SW480 (cell line): ENCODE data around the gene NPHP3.

Experiments used
- DNase-seq: peaks from one replicate; pipeline ENCODE4 v3.0.0-alpha.2; 2016; ENCODE audit warnings: low spot score

NPHP3 gene

DNA sequence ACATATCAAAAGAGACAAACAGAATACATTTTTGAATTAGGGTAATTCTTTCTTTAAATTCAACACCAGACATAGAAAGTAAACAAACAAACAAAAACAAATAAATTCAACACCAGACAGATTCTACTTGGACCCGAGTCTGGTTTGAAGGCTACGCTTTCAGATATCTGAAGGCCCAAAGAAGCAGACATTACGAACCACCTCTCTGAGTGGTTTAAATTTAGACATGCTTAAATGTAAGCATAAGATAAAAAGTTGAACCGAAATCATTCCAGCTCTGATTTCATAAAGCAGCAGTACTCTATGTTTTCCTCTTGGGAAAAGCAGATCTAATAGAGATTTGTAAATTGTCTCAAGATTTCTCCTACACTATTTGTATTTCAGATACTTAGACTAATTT is 32.2 kb downstream of the NPHP3 start:
- no peak for DNase-seq

DNA sequence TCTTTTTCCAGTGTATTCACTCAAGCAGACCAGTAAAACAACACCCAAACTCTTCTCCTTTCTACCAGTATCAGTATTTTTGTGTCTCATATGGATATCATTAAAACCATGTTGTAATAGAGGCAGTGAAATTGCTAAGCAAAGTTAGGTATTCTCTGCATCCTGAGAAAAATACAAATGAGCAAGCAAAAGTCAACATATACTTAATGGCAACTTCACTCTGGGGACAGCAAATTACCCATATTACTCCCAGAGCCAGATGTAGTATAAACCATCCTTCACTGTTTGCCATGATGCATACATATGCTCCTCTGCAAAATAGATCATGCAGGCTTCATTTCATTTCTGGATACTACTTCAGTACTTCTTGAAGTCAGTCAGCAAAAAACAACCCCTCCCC is 40.0 kb downstream of the NPHP3 start:
- no peak for DNase-seq

DNA sequence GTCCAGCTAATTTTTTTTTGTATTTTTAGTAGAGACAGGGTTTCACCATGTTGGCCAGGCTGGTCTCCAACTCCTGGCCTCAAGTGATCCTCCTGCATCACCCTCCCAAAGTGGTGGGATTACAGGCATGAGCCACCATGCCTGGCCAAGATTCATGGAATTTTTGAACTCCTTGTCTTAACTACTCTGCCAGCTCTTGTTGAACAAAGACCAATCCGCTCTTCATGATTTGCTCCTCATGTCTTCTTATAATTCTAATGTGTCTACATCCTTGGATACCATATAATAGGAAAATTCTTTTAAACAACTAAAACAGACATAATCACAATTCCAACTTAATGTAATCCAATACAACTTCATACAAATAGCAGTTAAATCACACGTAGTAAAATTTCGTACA is 40.8 kb downstream of the NPHP3 start:
- no peak for DNase-seq

DNA sequence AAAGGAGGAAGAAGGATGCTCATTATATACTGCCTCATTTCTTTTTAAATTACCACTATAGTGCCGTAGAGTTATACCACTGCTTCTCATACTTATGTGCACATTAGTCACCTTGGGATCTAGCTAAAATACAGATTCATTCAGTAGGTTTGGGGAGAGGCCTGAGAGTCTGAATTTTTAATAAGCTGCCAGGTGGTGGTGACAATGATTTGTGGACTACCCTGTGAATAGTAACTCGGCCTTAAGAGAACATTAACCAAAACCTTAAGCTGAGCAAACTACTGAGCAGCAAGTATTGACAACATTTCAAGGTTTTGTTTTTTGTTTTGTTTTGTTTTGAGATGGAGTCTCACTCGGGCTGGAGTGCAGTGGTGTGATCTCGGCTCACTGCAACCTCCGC is 42.3 kb downstream of the NPHP3 start:
- no peak for DNase-seq

DNA sequence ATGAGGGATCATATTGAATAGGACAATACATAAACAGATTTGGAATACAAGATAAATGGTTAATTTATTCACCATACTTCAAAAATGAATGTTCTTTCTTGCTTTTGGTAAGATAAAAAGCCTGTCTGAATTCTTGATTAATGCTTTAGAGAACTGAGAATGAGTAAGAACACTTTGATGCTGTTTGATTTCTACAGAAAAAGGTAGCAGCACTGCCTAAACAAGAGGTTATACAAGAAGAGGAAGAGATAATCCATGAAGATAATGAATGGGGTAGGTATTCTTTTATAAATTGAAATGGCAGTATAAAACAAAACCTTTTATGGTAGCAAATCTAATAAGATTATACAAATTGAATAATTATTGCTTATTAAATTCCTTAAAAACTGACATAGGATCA is 46.8 kb downstream of the NPHP3 start:
- DNase-seq, result no peak

DNA sequence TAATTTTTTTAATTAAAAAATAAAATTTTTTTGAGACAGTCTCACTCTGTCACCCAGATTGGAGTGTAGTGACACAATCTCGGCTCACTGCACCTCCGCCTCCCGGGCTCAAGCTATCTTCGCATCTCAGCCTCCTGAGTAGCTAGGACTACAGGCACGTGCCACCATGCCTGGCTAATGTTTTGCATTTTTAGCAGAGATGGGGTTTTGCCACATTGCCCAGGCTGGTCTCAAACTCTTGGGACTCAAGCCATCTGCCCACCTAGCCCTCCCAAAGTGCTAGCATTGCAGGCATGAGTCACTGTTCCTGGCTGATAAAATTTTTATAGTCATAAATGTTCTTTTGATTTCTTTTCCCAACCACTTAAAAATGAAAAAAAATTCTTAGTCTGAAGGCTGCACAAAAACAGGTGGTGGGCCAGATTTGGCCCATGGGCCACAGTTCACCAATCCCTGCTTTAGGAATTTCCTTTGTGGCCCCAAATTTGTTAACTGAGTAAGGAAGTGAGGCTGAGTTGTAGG is 52.9 kb downstream of the NPHP3 start:
- DNase-seq, result no peak

DNA sequence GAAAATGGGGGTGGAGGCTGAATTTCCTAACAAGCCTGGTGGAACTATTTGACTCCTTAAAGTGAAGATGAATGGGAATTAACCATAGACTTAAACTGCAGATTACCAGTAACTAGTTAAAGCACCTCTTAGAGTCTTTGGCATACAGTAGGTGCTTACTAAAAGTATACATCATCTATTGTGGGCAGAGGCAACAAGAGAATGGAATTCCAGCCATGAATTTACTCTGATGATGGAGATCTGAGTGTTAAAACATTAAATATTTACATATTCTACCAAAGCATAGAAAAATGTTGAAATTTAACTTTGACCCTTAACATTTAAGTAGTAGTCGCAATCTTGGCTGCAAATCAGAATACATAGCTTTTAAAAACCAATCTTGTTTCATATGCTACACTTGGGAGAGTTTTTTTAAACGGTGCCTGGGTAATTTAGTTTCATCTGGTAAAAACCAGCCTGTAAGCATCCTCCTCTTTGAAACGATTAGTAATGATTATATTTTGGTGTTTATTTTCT is 56.9 kb downstream of the NPHP3 start:
- no peak for DNase-seq

DNA sequence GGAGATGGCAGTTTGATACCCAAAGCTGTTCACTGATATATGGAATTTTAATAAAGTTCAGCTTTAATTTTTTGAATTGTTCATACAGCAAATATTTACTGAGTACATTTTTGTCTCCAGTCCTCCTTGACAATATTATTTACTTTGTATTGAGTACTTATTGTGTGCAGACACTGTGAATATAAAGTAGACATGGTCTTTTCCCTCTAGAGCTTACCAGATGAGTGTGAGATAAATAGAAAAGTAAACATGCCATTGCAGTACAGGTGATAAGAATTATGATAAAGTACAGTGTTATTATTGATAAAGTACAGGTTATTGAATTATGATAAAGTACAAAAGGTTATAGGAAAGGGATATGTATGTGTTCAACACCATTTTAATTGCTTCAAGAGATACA is 60.0 kb downstream of the NPHP3 start:
- no peak for DNase-seq

DNA sequence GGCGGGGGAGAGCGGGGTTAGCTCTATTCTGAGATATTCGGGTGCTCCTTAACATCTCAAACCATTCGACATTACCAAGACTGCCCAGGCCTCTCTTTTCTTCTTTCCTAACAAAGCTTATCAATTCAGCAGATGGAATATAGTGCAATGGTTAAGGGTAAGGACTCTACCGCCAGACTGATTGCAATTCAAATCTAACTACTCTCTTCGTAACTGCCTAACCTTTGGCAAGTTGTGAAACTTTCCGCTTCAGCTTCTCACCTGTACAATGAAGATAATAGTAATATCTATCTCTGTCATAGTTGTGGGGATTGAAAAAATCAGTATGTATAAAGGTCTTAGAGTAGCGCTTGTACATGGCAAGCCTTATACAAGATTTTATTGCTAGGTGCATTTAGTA is 61.1 kb downstream of the NPHP3 start:
- DNase-seq, result peak; percentile 8

DNA sequence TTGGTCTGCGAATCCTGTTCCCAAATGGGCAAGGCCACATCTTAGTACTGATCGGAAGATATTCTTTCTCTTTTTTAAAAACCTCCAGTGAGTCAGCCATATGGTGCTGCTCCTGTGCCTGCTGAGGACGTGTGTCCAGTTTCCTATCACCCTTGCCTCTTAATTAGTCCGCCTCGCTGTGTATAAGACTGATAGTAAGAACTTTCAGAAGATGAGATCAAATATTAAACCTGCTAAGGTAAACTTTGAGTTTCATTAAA is 61.5 kb downstream of the NPHP3 start:
- no peak for DNase-seq

DNA sequence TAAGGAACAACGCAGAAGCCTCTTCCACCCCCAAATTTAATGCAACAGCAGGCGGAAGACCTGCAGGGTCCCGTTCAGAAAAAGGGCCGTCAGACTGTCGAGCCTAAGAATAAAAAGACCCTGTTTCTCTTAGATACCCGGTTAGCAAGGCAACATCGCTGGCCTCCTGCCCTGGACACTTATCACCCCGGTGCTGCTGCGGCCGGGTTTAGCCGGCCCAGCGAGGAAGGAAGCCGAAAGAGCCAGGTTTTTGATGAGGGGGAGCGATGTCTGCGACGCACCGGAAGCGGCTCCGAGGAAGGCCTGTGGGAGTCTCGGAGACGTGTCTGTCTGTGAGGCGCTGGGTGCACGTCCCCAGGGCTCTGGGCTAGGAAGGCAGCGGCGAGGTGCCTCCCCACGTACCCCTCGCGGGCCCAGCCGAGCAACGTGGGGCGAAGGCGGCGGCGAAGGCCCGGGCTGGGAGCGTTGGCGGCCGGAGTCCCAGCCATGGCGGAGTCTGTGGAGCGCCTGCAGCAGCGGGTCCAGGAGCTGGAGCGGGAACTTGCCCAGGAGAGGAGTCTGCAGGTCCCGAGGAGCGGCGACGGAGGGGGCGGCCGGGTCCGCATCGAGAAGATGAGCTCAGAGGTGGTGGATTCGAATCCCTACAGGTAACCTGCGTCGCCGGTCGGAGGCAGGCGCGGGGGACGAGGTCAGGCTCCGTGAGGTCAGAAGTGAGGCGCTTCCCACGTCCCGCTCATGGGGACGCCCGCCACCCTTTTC is 62.0 kb downstream of the NPHP3 start, which contains the start of gene UBA5:
TSS of gene UBA5 (plus strand) at position 278 of the 759 bp plus-strand sequence. CDS start at position 487, 209 bp downstream.
- peak; percentile 72 for DNase-seq

DNA sequence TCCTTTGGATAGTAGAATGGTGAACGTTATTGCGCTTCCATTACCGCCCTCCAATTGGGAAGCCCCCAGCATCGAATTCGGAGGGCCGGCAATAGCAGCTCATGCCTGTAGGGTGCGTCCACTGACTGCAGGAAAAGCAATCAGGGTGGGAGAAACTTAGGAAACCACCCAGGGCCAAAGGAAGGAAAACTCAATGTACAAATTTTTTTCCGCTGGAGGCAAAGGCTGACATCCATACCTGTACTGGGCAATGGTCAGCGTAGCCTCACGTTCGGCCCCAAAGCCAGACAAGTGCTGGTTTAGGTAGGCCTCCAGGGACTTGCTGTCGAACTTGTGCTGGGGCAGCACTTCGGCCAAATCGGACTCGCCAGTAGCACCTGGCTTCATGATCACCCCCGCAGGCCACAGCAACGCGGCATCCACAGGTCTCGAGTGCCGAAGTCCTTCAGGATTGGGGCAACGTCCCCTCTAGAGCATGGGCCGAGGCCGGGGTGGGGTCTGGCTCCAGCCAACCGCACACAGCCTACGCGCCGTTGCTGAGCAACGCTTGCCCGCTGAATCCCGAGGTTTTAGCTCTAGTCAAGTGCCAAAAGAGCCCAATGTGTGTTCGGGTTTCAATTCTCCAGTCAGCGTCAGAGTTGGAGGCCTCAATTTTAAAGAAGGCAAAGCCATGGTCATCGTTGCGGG is 62.7 kb downstream of the NPHP3 start, which contains the start of gene ACAD11:
TSS of gene ACAD11 (minus strand) at position 445 of the 687 bp plus-strand sequence. CDS start at position 387, 58 bp downstream.
- DNase-seq, result peak; percentile 71

DNA sequence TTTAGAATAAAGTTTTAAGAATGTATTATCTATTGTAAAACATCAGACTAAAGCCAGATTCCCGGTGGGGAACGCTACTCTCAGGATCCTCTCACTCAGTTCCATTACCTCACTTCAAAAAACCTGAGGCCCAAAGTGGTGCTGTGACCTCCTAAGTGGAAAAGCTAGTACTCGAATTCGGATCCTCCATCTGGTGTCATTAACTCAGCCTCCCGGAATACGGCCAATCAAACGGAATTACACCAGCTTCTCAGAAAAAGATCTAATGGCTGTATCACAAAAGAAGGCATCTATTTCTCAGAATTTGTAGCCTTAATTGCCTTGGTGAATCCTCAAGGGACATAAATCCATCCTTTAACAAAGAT is 63.2 kb downstream of the NPHP3 start:
- DNase-seq, result no peak

DNA sequence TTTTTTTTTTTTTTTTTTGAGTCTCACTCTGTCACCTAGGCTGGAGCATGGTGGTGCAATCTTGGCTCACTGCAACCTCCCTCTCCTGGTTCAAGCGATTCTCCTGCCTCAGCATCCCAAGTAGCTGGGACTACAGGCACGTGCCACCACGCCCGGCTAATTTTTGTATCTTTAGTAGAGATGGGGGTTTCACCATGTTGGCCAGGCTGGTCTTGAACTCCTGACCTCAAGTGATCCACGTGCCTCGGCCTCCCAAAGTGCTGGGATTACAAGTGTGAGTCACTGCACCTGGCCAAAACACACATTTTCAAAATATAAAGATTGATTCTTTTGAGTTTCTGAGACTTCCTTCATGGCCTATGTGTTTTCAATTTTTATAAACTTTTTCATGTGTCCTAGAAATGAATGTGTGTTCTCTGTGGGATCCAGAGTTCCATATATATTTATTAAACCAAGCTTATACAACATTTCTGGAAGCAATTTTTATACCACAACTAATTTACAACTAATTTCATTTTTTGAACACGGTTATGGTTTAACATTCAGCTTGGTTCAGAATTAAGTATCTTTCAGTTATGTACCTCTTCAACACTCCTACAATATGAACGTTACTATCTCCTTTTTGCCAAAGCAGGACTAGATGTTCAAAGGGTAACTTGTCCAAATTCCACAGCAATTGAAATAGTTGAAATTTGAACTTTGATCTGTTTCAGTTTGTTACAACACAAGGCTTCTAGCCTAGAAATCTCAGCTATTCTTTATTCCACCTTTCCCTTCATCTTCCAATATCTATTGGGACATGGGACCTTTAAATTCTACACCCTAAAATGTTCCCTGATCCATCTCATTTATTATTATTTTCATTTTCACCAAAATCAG is 64.1 kb downstream of the NPHP3 start:
- no peak for DNase-seq

DNA sequence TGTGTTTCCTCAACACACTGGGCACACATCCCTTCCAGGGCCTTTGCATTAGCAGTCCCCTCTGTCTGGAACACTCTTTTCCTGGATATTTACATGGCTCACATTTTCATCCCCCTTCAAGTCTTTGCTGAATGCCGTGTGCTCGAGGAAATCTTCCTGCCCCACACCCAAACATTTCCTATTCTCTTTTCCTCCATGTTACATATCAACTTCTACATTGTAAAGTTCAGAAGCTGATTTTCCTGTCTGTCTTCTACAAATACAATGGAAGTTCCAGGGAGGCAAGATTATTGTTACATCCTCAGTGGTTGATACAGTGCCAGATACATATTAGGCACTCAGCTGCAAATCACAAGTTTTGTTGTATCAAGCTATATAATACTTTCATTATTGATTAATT is 66.7 kb downstream of the NPHP3 start:
- DNase-seq, result no peak

DNA sequence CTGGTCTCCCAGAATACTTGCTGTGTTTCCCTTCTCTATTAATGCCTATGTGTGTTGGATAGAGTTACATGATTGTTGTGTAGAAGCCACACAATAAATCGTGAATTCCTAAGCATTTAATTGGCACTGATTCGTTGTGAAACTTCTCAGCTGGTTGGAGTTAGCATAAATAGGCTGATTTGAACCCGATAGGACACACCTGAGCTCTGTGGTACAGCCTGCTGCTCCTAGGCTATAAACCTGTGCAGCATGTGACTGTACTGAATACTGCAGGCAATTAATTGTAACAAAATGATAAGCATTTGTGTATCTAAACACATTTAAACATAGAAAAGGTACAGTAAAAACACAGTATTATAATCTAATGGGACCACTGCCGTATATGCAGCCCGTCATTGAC is 67.5 kb downstream of the NPHP3 start:
- DNase-seq, result no peak

DNA sequence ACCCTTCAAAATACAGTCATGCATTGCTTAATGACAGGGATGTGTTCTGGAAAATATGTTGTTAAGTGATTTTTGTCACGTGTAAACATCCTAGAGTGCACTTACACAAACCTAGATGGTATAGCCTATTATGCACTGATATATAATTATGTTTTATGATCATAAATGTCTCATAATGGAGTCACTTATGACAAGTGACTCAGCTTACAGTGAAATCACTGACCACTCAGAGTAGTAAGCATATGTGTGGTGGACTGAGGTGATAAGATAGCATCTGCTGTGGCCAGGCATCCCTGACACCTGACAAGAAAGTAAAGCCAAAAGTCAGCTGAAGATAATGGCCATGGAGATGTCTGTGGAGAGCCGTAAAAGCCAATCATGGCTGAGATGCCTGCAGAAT is 68.0 kb downstream of the NPHP3 start:
- no peak for DNase-seq

DNA sequence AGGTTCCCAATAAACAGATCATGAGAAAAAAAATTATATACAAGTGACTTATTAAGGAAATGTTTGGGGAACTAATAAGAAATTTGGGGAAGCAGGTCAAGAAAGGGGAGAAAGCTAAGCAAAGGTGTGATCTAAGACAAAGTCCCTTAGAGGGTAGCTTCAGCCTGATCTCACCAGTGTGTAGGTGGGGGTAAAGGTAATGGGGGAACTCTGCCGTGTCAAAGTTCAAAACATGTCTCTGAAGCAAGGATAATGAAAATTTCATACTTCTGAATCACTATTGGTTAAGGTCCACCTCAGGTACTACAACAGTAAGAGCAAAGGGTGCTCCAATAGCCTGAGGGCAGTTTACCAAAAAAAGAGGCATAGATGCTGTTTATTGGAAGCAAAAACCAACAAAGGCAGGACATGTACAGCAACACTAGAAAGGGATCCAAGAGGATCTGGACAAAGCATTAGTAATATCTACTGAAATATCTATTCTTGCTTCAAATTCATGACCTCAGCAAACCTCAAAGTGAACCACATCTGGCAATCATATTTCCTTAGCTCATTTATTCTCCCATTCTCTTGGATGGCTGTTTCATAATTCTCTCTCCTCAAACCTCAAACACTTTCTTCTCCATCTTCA is 69.5 kb downstream of the NPHP3 start:
- DNase-seq, result no peak

DNA sequence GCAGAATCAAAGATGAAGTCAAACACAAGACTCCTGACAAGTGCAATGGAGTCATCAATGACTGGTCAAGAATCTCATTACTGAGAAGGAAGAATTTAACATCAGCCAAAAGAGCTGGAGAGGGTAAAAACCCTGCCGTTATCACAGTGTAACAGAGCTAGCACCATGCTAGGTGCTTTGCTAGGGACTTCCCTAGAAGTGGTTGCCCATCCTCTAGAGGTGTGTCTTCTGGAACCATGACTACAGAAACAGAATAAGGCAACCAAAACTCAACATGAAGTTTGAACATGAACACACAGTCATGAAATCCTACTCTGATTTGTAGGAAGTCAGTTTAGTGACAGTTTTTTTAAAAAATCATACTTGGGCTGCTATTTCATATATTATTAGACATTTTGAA is 72.1 kb downstream of the NPHP3 start:
- DNase-seq, result no peak

DNA sequence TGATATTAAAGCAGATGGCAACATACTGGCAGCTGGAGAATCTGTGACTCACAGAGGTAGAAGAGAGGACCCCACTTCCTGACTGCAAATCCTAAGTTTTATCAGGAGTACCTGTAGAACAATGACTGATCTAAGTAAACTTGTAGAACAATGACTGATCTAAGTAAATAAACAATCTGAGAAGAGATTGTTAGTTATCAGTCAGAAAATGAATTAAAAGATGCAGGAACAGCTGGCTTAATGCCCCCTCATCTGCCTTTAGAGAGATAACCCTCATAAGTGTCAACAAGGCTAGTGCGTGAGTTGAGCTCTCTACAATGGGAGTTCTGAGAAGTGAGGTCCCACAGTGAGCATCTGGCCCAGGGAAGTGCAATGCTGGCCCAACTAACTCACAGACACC is 77.2 kb downstream of the NPHP3 start:
- no peak for DNase-seq

DNA sequence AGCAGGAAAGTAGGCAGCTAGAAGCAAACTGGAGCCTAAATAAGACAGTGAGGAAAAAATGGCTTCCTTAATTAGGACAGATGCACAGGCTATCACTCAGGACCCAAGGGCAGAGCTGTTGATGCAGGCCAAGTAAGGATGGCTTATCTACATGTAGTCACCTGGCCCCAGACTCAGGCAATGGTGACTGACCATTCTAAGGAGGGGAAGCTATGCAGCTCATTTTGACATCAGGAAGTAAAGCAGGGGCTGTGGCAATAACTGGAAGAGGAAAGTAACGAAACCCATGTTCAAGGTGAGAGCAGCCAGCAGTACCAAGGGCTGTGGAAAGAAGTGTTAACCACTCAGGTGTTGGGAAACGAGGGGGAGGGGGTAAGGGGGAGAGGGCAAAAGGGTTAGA is 78.8 kb downstream of the NPHP3 start:
- DNase-seq, result no peak

DNA sequence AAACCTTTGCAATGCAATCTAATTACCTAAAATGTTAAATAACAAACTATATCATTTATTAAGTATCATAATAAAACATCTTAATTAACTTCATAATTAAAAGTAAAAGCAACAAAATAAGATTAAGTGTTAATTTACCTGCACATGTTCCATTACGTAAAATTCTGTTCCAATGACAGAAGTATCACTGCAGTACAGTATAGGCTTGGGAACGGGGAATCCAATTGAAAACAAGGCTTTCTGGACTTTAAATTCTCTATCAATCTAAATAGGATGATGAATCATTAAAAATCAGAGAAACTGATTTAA is 79.7 kb downstream of the NPHP3 start:
- DNase-seq, result no peak
